ENCODE results near the gene SLC6A13.

DNA sequence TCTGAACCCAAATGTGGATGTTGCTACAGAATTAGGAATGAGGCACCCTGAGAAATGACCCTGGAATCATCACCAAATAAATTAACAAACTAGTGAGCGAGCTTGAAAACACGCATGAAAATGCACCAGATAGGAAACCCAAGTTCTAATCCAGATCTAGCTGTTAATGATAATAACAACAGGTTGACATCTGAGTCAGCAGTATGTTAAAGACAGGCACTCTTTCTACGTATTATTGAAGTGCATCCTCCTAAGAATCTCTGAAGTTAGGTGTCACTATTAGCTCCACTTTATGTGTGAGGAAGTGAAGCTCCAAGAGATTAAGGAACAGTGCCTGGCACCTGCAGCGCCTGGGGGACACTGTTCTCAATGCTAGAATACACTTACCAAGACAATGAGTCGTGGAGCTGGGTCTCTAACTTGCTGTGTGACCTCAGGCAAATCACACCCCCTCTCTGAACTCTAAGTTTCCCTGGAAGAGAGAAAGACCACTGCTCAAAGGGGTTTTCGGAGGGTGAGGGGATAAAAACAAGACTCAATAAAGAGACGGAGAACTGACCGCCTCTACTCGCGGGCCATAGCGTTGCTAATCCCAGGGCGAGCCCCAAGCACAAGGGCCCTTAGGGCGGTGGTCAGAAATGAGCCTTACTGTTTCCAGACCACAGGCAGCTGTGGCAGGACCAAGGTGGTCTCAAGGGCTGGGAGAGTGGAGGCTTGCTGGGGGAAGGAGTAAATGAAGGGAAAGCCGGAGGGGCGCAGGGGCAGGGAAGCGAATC is 50.8 kb downstream of the SLC6A13 start:
- TF ChIP-seq, protein P1, sequence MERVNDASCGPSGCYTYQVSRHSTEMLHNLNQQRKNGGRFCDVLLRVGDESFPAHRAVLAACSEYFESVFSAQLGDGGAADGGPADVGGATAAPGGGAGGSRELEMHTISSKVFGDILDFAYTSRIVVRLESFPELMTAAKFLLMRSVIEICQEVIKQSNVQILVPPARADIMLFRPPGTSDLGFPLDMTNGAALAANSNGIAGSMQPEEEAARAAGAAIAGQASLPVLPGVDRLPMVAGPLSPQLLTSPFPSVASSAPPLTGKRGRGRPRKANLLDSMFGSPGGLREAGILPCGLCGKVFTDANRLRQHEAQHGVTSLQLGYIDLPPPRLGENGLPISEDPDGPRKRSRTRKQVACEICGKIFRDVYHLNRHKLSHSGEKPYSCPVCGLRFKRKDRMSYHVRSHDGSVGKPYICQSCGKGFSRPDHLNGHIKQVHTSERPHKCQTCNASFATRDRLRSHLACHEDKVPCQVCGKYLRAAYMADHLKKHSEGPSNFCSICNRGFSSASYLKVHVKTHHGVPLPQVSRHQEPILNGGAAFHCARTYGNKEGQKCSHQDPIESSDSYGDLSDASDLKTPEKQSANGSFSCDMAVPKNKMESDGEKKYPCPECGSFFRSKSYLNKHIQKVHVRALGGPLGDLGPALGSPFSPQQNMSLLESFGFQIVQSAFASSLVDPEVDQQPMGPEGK (CRISPR knock-in tag; IDR thresholded peaks at IDR 0.05; ENCODE audit: borderline replicate concordance), result no peak
- TF ChIP-seq PPARA (CRISPR knock-in tag; IDR thresholded peaks at IDR 0.05; ENCODE audit: borderline replicate concordance), result no peak
- no peak for TF ChIP-seq ZNF565 (CRISPR knock-in tag; conservative IDR thresholded peaks at IDR 0.05; ENCODE audit: low read depth)
- TF ChIP-seq, protein P2, sequence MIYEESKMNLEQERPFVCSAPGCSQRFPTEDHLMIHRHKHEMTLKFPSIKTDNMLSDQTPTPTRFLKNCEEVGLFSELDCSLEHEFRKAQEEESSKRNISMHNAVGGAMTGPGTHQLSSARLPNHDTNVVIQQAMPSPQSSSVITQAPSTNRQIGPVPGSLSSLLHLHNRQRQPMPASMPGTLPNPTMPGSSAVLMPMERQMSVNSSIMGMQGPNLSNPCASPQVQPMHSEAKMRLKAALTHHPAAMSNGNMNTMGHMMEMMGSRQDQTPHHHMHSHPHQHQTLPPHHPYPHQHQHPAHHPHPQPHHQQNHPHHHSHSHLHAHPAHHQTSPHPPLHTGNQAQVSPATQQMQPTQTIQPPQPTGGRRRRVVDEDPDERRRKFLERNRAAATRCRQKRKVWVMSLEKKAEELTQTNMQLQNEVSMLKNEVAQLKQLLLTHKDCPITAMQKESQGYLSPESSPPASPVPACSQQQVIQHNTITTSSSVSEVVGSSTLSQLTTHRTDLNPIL (CRISPR knock-in tag; IDR thresholded peaks at IDR 0.05; ENCODE audit: low read depth), result no peak
- TF ChIP-seq CSDC2 (CRISPR knock-in tag; IDR thresholded peaks at IDR 0.05), result no peak
- no peak for TF ChIP-seq ZFP30 (CRISPR knock-in tag; IDR thresholded peaks at IDR 0.05)
- no peak for TF ChIP-seq ZC3H10 (CRISPR knock-in tag; IDR thresholded peaks at IDR 0.05)
- no peak for TF ChIP-seq TCF4 (CRISPR knock-in tag; IDR thresholded peaks at IDR 0.05; ENCODE audit: borderline replicate concordance)

Data from SK-N-SH treated with all-trans-retinoic acid at 6 μM for 48 hours (cell line).